Endodermal cell (in vitro differentiated cells): ENCODE measurements around the gene PRRC2B. TPM values are rescaled to one million over a fixed set of nuclear protein-coding genes. Genes with fewer than 3 reads are reported as not detected.
A peak's percentile ranks its signal among the peaks of the same experiment; 100 is the strongest.

Experiments used
- DNase-seq: peaks from one replicate; pipeline ENCODE4 v3.0.0-alpha.2; 2017
- H3K27ac ChIP-seq: 2 replicates; pipeline ENCODE4 v1.5.1; 2013; ENCODE audit warnings: mild to moderate bottlenecking, low read depth, low read length, moderate library complexity
- H3K27me3 ChIP-seq: 2 replicates; pipeline ENCODE4 v1.6.1; 2013; ENCODE audit warnings: mild to moderate bottlenecking, low read length, moderate library complexity; ENCODE audit not compliant: insufficient read depth, control insufficient read depth, poor library complexity, severe bottlenecking
- H3K36me3 ChIP-seq: 2 replicates; pipeline ENCODE4 v1.7.0; 2013; ENCODE audit warnings: mild to moderate bottlenecking, low read length, moderate library complexity; ENCODE audit not compliant: control insufficient read depth, insufficient read depth
- H3K4me1 ChIP-seq: one replicate; pipeline ENCODE4 v1.7.0; 2013; ENCODE audit warnings: low read length; ENCODE audit not compliant: control insufficient read depth, insufficient read depth
- H3K4me3 ChIP-seq: 2 replicates; pipeline ENCODE4 v1.5.1; 2013; ENCODE audit warnings: mild to moderate bottlenecking, low read length, moderate library complexity
- H3K9ac ChIP-seq: 2 replicates; pipeline ENCODE4 v1.6.1; 2013; ENCODE audit warnings: mild to moderate bottlenecking, low read length, moderate library complexity; ENCODE audit not compliant: poor library complexity, severe bottlenecking; ENCODE audit errors: extremely low read depth
- H3K9me3 ChIP-seq: 2 replicates; pipeline ENCODE4 v1.6.1; 2013; ENCODE audit warnings: mild to moderate bottlenecking, low read length, moderate library complexity; ENCODE audit not compliant: control insufficient read depth
- H3K27ac Mint-ChIP-seq: 2 replicates; pipeline ENCODE4 v1.8.0; 2020; ENCODE audit warnings: mixed read lengths
- H3K27me3 Mint-ChIP-seq: 2 replicates; pipeline ENCODE4 v1.8.0; 2021; ENCODE audit warnings: mild to moderate bottlenecking, mixed read lengths; ENCODE audit not compliant: insufficient read depth
- H3K36me3 Mint-ChIP-seq: 2 replicates; pipeline ENCODE4 v1.8.0; 2020; ENCODE audit warnings: low read depth, mixed read lengths
- H3K4me1 Mint-ChIP-seq: 2 replicates; pipeline ENCODE4 v1.8.0; 2020; ENCODE audit warnings: mixed read lengths
- H3K4me3 Mint-ChIP-seq: 2 replicates; pipeline ENCODE4 v1.8.0; 2020; ENCODE audit warnings: mild to moderate bottlenecking, moderate library complexity, mixed read lengths
- H3K9me3 Mint-ChIP-seq: 2 replicates; pipeline ENCODE4 v1.8.0; 2020; ENCODE audit warnings: mild to moderate bottlenecking, mixed read lengths
- CTCF ChIP-seq: fragments of 200-600 bp; sonication (generic); conservative IDR thresholded peaks from 2 replicates; pipeline ENCODE4 v1.5.0; 2021; ENCODE audit warnings: antibody characterized with exemption, mild to moderate bottlenecking
- WGBS, 2 experiments: methylation state at CpG; one replicate each; pipeline versions ENCODE4 v1.1.5 to v1.1.7; 2013; ENCODE audit warnings: missing lambda C conversion rate in 2 of 2, mixed read lengths in 1 of 2; ENCODE audit not compliant: insufficient coverage in 1 of 2, insufficient read length in 1 of 2; 5-methylcytosine and 5-hydroxymethylcytosine counted together
- total RNA-seq, 2 donors: library from RNA; stranded (reverse); fragmentation: NEBNext Ultra II Directional in 1 of 2; extraction: Animal tissue kit (Norgen Biotek cat#: 25700) in 1 of 2; gene quantifications; 2 replicates in 1 of 2; 3 replicates in 1 of 2; pipeline ENCODE4 v1.2.1, GENCODE V29; 2021

The PRRC2B gene
- total RNA-seq, 2 donors from 2014 or later: 309 to 334 TPM

DNA sequence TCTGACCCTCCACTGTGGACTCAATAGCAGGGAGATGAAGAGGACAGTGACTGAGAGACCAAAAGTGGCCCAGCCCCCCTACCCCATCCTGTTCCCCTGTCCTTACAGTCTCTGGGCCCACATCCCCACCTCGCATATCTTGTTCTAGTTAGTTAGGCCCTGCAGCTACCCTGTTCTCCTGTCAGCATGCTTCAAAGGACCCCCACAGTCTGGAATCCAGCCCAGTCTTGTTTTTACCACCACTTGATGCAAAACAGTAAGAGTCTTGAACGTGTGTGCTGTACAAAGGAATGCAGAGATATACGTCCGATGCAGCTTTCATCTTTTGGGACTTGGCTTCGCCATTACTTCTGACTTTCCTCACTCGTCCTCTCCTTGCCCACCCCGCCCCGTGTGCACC is 96.6 kb downstream of the PRRC2B start:
- H3K9me3 Mint-ChIP-seq: no peaks in the 10 kb centered on the region
- TF ChIP-seq CTCF: no peak
- Histone ChIP-seq H3K36me3 (peaks cover 97% of the 10 kb centered on the region), H3K27me3 (no peaks in the 10 kb centered on the region), H3K4me3 (no peak overlapping the region), H3K4me1 (no peaks in the 10 kb centered on the region), H3K9ac (no peak overlapping the region), H3K9me3 (no peaks in the 10 kb centered on the region), H3K27ac (no peak overlapping the region)
- H3K4me1 Mint-ChIP-seq: no peaks in the 10 kb centered on the region
- no peak overlapping the region for H3K4me3 Mint-ChIP-seq
- no peaks in the 10 kb centered on the region for H3K27me3 Mint-ChIP-seq
- H3K36me3 Mint-ChIP-seq: peaks cover 99% of the 10 kb centered on the region
- peak overlapping the region; percentile 50 for H3K27ac Mint-ChIP-seq
- DNase-seq: no peak
- WGBS, 2 experiments: 80 to 83% methylated on average over 7 to 8 of the region's 8 CpGs

DNA sequence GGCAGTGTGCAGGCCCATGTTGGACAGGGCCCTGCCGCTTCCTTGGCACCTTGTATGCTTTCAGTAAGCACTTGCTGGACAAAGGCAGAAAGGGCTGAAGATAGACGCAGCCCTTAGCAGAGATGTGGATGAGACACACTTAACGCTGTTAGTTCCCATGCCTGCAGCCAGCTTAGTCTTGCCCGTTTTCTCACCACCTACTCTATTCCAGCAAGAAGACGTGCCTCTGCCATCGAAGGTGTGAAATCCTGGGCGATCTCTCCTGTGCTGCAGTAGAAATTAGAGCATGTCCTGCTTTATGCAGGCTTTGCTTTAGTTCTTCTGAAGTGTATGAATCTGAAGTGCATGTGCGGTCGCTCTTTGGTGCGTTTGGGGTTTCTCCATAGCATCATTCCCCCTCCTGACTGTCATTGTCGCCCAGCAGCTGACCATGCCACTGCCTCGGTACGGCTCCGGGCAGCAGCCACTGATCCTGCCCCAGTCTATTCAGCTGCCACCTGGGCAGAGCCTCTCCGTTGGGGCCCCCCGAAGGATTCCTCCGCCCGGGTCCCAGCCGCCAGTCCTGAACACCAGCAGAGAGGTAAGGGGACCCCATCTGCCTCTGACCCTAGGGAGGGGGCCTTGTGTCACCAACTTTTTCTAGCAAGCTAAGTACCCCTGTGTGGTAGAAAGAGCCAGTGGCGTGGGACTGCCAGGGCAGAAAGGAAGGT is 97.3 kb downstream of the PRRC2B start:
- Histone ChIP-seq H3K27ac (no peak overlapping the region), H3K4me3 (no peak overlapping the region), H3K36me3 (peaks cover 97% of the 10 kb centered on the region), H3K4me1 (no peaks in the 10 kb centered on the region), H3K9me3 (no peaks in the 10 kb centered on the region), H3K27me3 (no peaks in the 10 kb centered on the region), H3K9ac (no peak overlapping the region)
- peak overlapping the region; percentile 50 for H3K27ac Mint-ChIP-seq
- H3K9me3 Mint-ChIP-seq: no peaks in the 10 kb centered on the region
- H3K36me3 Mint-ChIP-seq: peaks cover 97% of the 10 kb centered on the region
- H3K4me3 Mint-ChIP-seq: no peak overlapping the region
- no peaks in the 10 kb centered on the region for H3K4me1 Mint-ChIP-seq
- WGBS, 2 experiments: 94 to 97% methylated on average over 14 to 20 of the region's 20 CpGs
- DNase-seq: no peak
- H3K27me3 Mint-ChIP-seq: no peaks in the 10 kb centered on the region
- no peak for TF ChIP-seq CTCF

- Histone ChIP-seq H3K9ac (no peak overlapping the region), H3K4me1 (no peaks in the 10 kb centered on the region), H3K27ac (no peak overlapping the region), H3K4me3 (no peak overlapping the region), H3K27me3 (no peaks in the 10 kb centered on the region), H3K9me3 (no peaks in the 10 kb centered on the region), H3K36me3 (peaks cover 97% of the 10 kb centered on the region)
- Mint-ChIP-seq H3K27me3 (no peaks in the 10 kb centered on the region), H3K27ac (peak overlapping the region; percentile 71), H3K4me3 (no peak overlapping the region), H3K9me3 (no peaks in the 10 kb centered on the region), H3K4me1 (no peaks in the 10 kb centered on the region), H3K36me3 (peaks cover 94% of the 10 kb centered on the region)
- WGBS, 2 experiments: 93 to 96% methylated on average over 5 to 6 of the region's 6 CpGs
- DNase-seq: no peak
- no peak for TF ChIP-seq CTCF
Observed at GRCh38 chr9:131492070-131492469, 98.2 kb downstream of the PRRC2B start.
